Medulla oblongata (tissue), 1 donor: Measurements from ENCODE around the gene ZFP1.

Source experiments
- DNase-seq: peaks from one replicate; pipeline ENCODE4 v3.0.0-alpha.2; 2015; ENCODE audit errors: extremely low spot score

Gene ZFP1

DNA sequence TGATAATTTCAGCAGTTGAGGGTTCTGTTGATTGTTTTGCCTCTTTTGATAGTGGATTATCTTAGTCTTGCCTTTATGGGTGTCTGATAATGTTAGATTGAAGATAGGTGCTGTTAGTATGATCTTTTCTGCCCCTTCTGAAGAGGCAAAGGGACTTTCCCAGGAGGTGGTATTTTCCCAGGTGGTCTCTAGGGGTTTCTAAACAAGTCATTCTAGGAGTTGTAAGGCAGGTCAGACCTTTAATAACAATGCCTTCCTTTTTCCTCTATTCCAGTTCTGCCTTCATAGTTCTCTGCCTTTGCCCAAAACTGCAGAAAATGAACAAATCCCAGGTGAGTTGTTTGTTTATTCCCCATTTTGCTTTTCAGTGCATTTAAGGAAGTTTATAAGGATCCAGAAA lies 4.3 kb downstream of the ZFP1 start:
- DNase-seq = no peak

DNA sequence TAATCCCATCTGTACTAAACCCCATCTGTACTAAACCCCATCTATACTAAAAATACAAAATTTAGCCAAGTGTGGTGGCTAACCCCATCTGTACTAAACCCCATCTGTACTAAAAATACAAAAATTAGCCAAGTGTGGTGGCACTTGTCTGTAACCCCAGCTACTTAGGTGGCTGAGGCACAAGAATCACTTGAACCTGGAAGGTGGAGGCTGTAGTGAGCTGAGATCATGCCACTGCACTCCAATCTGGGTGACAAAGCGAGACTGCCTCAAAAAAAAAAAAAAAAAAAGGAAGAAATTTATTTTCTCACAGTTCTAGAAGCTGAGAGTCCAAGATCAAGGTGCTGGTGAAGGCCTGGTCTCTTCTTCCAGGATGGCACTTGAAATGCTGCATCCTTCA lies 12.1 kb downstream of the ZFP1 start:
- DNase-seq = no peak

DNA sequence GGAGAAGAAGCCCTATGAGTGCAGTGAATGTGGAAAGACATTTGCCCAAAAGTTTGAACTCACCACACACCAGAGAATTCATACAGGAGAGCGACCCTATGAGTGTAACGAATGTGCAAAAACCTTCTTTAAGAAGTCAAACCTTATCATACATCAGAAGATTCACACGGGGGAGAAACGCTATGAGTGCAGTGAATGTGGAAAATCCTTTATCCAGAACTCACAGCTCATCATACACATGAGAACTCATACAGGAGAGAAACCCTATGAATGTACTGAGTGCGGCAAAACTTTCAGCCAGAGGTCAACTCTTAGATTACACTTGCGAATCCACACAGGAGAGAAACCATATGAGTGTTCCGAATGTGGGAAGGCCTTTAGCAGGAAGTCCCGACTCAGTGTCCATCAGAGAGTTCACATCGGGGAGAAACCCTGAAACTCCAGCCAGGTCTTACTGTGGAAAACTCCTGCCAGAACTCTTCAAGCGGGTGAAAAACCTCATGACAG lies 21.6 kb downstream of the ZFP1 start:
- DNase-seq = no peak

DNA sequence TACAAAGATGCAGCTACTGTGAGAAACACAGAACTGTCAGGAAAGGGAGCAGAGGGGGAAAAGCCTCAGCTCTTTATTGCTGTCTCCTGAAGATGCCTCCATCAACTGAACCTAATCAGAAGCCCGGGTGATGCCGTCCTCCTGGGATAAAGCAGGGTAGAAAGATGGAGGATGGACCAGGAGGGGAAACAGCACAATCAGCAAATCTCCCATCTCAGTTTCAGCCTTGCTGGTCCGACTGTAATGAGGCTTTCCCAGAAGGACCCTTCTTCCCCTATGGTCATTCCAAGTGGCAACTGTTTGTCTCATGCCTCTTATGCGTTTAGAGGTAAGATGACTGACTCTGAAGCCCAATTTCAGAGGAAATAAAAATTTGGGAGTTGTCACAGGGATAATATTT lies 24.3 kb downstream of the ZFP1 start:
- DNase-seq = no peak

DNA sequence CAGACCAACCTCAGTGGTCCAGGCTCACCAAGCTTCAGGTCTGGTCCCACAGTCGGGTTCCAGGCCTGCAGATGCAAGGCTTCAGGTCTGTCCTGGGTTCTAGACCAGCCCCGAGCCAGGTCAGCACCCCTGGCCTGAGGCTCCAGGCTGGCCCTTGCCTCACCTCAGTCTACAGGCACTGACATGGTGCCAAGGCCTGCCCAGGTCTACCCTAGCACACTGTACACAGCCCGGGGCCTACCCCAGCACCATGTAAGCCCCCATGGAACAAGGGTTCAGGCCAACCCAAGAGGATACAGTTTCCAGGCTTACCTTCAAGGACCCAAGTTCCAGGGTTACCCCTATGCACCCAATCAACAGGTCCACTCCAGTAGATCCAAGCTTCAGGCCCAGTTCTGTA lies 26.8 kb downstream of the ZFP1 start:
- DNase-seq = no peak

- no peak for DNase-seq
Measured at GRCh38 chr16:75176926-75177325, 28.6 kb downstream of the ZFP1 start.

DNA sequence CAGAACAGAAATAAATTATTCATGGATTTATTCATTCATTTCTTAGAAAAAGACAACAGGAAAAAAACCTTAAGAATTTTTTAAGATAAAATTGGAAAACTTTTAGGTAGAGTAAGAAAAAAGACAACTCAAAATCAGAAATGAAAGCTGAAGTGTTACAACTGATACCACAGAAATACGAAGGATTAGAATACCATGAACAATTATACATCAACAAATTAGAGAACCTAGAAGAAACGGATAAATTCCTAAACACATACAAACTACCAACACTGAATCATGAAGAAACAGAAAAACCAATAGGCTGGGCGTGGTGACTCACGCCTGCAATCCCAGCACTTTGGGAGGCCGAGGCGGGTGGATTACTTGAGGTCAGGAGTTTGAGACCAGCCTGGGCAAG lies 30.9 kb downstream of the ZFP1 start:
- DNase-seq = no peak

GRCh38 chr16:75181630-75182029 lies 33.3 kb downstream of the ZFP1 start:
- no peak for DNase-seq

GRCh38 chr16:75188832-75189477 lies 40.6 kb downstream of the ZFP1 start:
- DNase-seq = no peak

GRCh38 chr16:75189638-75190245 lies 41.4 kb downstream of the ZFP1 start:
- no peak for DNase-seq

DNA sequence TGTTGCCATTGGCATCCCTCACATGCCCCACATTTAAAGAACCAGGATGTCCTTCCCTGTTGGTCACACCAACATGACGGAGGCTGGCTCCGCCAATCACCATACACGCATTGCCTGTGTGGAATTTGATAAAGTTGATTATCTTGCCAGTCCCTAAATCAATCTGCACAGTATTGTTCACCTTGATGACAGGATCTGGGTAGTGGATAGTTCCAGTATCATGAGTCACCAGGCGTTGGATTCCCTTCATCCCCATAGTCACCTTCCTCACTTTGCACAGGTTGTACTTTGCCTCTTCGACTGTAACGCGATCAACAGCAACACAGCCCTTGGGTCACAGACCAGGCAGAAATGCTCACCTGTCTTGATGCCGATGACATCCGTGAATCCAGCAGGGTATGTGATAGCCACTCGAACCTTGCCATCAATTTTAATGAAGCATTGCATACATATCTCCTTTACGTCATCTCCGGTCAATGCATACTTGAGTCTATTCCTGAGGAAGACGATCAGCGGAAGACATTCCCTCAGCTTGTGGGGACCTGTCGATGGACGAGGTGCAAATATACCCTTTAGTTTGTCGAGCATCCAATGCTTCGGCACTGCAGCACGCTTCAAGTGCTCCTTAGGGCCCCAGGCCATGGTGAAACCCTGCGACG lies 44.4 kb downstream of the ZFP1 start:
- no peak for DNase-seq

GRCh38 chr16:75193265-75193650 lies 44.9 kb downstream of the ZFP1 start:
- DNase-seq = no peak

DNA sequence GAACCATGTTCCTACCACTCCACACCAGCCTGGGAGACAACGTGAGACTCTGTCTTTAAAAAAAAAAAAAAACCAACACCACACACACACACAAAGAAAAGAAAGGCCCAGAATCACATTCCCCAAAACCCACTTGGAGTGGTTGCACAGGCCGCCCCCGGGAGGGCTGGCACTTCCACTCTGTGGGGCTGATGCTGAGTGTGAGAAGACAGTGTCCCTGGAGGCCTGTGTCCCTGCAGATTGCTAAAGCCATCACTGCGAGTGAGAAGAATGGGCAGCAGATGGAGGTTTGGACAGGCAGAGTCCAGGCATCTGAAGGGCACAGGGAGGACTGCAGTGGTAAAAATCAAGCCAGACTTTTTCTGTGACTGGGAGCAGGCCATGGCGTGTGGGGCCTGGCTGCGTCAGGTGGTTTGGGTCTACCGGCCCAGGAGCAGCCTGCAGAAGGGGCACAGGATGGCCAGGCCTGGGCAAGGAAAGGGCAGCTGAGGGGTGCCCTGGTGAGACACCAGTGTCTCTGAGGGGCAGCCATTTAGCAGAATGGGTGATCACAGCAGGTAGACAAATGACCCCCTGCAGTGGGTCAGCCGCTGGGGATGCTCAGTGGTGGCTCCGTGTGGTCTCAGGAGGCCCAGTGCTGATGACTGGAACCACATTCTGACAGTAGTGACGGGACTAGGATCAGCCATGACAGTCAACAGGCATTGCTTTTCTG lies 45.6 kb downstream of the ZFP1 start:
- DNase-seq = no peak

- no peak for DNase-seq
Measured at GRCh38 chr16:75195811-75196790, 47.8 kb downstream of the ZFP1 start.

DNA sequence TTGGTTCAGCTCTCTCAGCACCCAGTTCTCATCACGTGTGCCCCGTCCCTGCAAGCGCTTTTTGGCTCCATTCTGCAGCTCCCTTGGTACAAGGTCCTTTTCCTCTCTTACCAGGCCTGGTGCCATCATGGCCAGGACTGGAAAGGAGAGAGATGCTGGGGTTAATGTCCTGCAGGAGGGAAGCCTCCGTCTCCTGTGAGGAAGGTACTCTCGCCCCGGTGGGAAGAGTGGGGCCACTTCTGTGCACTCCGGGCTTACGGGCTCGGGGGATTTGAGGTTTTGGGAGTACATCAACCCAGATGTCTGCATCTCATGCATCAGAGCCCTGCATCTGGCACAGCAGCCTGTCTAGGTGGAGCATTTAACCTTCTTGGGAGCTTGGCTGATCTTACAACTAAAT lies 48.5 kb downstream of the ZFP1 start:
- no peak for DNase-seq

GRCh38 chr16:75197522-75198134 lies 49.3 kb downstream of the ZFP1 start:
- DNase-seq = no peak

GRCh38 chr16:75198135-75198600 lies 49.8 kb downstream of the ZFP1 start:
- no peak for DNase-seq

DNA sequence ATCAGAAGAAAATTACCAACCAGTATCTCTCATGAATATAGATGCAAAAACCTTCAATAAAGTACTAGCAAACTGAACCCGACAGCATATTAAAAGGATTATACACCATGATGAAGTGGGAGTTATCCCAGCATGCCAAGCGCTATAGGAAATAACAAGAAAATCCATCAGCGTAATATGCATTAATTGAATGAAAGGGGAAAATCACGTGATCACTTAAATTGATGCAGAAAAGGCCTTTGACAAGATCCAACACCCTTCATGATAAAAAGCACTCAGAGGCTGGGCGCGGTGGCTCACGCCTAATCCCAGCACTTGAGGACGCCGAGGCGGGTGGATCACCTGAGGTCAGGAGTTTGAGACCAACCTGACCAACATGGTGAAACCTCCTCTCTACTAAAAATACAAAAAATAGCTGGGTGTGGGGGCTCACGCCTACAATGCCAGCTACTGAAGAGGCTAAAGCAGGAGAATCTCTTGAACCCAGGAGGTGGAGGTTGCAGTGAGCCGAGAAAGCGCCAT lies 53.8 kb downstream of the ZFP1 start:
- DNase-seq = no peak

DNA sequence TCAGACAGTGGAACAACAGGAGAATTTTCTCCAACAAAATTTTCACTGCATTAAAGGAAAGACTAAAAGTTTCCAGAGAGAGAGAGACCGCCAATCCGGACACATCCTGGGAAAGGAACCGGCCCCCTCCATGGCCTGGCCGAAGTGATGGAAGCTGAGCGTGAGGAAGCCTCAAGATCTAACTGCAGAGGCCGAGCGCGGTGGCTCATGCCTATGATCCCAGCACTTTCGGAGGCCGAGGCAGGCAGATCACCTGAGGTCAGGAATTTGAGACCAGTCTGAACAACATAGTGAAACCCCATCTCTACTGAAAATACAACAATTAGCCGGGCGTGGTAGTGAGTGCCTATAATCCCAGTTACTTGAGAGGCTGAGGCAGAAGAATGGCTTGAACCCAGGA lies 54.8 kb downstream of the ZFP1 start:
- no peak for DNase-seq

GRCh38 chr16:75203667-75204409 lies 55.5 kb downstream of the ZFP1 start:
- no peak for DNase-seq
